Psoas muscle (tissue), 8 donors: ENCODE measurements around the gene P3H4. TPM values are rescaled to one million over a fixed set of nuclear protein-coding genes. Genes with fewer than 3 reads are reported as not detected.

Source experiments
- ATAC-seq, 4 donors: fragments of 200-7000 bp; cut with Tn5 transposase; one replicate each; pipeline ENCODE4 v1.9.1; 2020; ENCODE audit warnings: moderate library complexity in 3 of 4, mild to moderate bottlenecking in 2 of 4
- DNase-seq, 2 donors: peaks; one replicate each; pipeline ENCODE4 v3.0.0-alpha.2; 2020
- H3K27ac ChIP-seq: fragments of 200-600 bp; one replicate; pipeline ENCODE4 v1.8.0; 2022
- H3K27me3 ChIP-seq, 3 donors: fragments of 200-600 bp in 1 of 3; one replicate each; pipeline versions ENCODE4 v1.6.1 to v1.8.0; 2013 to 2022; ENCODE audit warnings: low read length in 2 of 3, mild to moderate bottlenecking in 2 of 3, moderate library complexity in 1 of 3; ENCODE audit not compliant: insufficient read depth in 3 of 3
- H3K36me3 ChIP-seq, 2 donors: fragments of 200-600 bp in 1 of 2; one replicate each; pipeline versions ENCODE4 v1.6.1 to v1.8.0; 2013 to 2022; ENCODE audit warnings: low read depth in 1 of 2, mild to moderate bottlenecking in 1 of 2, moderate library complexity in 1 of 2; ENCODE audit not compliant: insufficient read depth in 1 of 2
- H3K4me1 ChIP-seq: fragments of 200-600 bp; one replicate; pipeline ENCODE4 v1.8.0; 2022
- H3K4me3 ChIP-seq: fragments of 200-600 bp; one replicate; pipeline ENCODE4 v1.8.0; 2022; ENCODE audit warnings: mild to moderate bottlenecking
- H3K9me3 ChIP-seq: fragments of 200-600 bp; one replicate; pipeline ENCODE4 v1.8.0; 2022
- CTCF ChIP-seq: fragments of 200-600 bp; IDR thresholded peaks from one replicate; pipeline ENCODE4 v1.8.0; 2022; ENCODE audit warnings: antibody characterized with exemption
- WGBS, 3 donors: extraction: QIAGEN DNeasy Blood & Tissue Kit; methylation state at CpG; one replicate each; pipeline versions ENCODE4 v1.1.6 to v1.1.7; 2013; 5-methylcytosine and 5-hydroxymethylcytosine counted together
- intact Hi-C, 2 donors: fragments of 100-400 bp; cut with DNase I; formaldehyde crosslinking; loops; one replicate each; pipeline versions ENCODE4 v1.11.0 to v1.14.2; 2022
- polyA plus RNA-seq, 3 donors: library from polyadenylated mRNA; stranded (reverse); fragments of 200-250 nt; gene quantifications; one replicate each; pipeline ENCODE4 v1.2.3, GENCODE V29; 2013
- total RNA-seq, 4 donors: library from RNA; stranded (reverse); fragmentation: NEBNext Ultra II Directional in 2 of 4; extraction: Animal tissue kit (Norgen Biotek cat#: 25700) in 2 of 4; gene quantifications; one replicate each; pipeline versions ENCODE4 v1.2.1 to v1.2.4, GENCODE V29; 2021 to 2023
- donor health status: healthy with polysubstance abuse.
- donor health status: DM: no; HTN: no; CAD: no; lungs with moderate emphysema.
- donor health status: Bipolar disorder and iron deficiency.
- donor health status: healthy.
- donor health status: DM: yes; HTN: yes; CAD: no.
- donor health status: DM: no; HTN: no; CAD: no.
- donor health status: DM: no; HTN: no; CAD: no.
- donor health status: DM: yes; HTN: yes; CAD: no.

P3H4 gene
- total and polyA plus RNA-seq, 7 donors: 0.58 to 3.4 (median 1.7) TPM

GRCh38 chr17:41787021-41787418 lies 24.7 kb downstream of the P3H4 start:
- H3K4me1 ChIP-seq: peaks cover 36% of the 10 kb centered on the region
- ATAC-seq (no peak), DNase-seq (no peak)
- no peak for TF ChIP-seq CTCF
- no peak overlapping the region for H3K4me3 ChIP-seq
- H3K9me3 ChIP-seq: no peaks in the 10 kb centered on the region
- H3K27me3 ChIP-seq: no peaks in the 10 kb centered on the region
- intact Hi-C loops: no loop called here
- 27 to 37% (median 28%) methylated on average over 4 of the region's 4 CpGs for WGBS, 3 donors
- no peaks in the 10 kb centered on the region for H3K36me3 ChIP-seq
- peak overlapping the region; percentile 83 for H3K27ac ChIP-seq

- ATAC-seq (peak; percentile 92 to 99 (median 96)), DNase-seq (peak; percentile 100)
- intact Hi-C loops: no loop called here
- no peaks in the 10 kb centered on the region for H3K27me3 ChIP-seq
- peaks cover 42% of the 10 kb centered on the region for H3K4me1 ChIP-seq
- peak within 1 kb of the TSS; percentile 83 for H3K27ac ChIP-seq
- peak; percentile 84 for TF ChIP-seq CTCF
- H3K36me3 ChIP-seq: no peaks in the 10 kb centered on the region
- peak within 1 kb of the TSS; percentile 90 for H3K4me3 ChIP-seq
- H3K9me3 ChIP-seq: no peaks in the 10 kb centered on the region
- 0 to 1% (median 0%) methylated on average over 61 to 79 of the region's 79 CpGs for WGBS, 3 donors
Measured at GRCh38 chr17:41786227-41787020, 25.3 kb downstream of the P3H4 start, which contains the start of gene JUP. JUP (minus strand) TSS chr17:41786711; CDS start chr17:41771854, 14,857 bp downstream.

- Histone ChIP-seq H3K36me3 (no peaks in the 10 kb centered on the region), H3K4me1 (peaks cover 46% of the 10 kb centered on the region), H3K27ac (peak overlapping the region; percentile 83), H3K9me3 (no peaks in the 10 kb centered on the region), H3K4me3 (peak overlapping the region; percentile 90), H3K27me3 (no peaks in the 10 kb centered on the region)
- TF ChIP-seq CTCF: no peak
- DNase-seq (peak in 1 of 2 donors; percentile 74), ATAC-seq (no peak)
- 0 to 2% (median 1%) methylated on average over 8 to 22 of the region's 22 CpGs for WGBS, 3 donors
- intact Hi-C loops: no loop called here
Measured at GRCh38 chr17:41785859-41786226, 25.9 kb downstream of the P3H4 start.

GRCh38 chr17:41785091-41785858 lies 26.5 kb downstream of the P3H4 start:
- intact Hi-C loops: no loop called here
- Histone ChIP-seq H3K36me3 (no peaks in the 10 kb centered on the region), H3K4me1 (peaks cover 46% of the 10 kb centered on the region), H3K4me3 (peak overlapping the region; percentile 90), H3K27ac (peak overlapping the region; percentile 83), H3K9me3 (no peaks in the 10 kb centered on the region), H3K27me3 (no peaks in the 10 kb centered on the region)
- ATAC-seq (no peak), DNase-seq (peak in 1 of 2 donors; percentile 68)
- no peak for TF ChIP-seq CTCF
- WGBS, 3 donors: 8 to 26% (median 11%) methylated on average over 13 of the region's 13 CpGs
